SK-N-MC (cell line): ENCODE data around the gene PIK3R1.

ENCODE experiments used
- EZH2 ChIP-seq: fragments of 200-600 bp; sonication (generic); IDR thresholded peaks from one replicate; pipeline ENCODE4 v1.6.1; 2017; ENCODE audit warnings: antibody characterized with exemption
- POLR2AphosphoS5 ChIP-seq: IDR thresholded peaks from 2 replicates; pipeline ENCODE4 v1.6.1; 2012; ENCODE audit warnings: mild to moderate bottlenecking, low read depth, low read length, borderline replicate concordance

DNA sequence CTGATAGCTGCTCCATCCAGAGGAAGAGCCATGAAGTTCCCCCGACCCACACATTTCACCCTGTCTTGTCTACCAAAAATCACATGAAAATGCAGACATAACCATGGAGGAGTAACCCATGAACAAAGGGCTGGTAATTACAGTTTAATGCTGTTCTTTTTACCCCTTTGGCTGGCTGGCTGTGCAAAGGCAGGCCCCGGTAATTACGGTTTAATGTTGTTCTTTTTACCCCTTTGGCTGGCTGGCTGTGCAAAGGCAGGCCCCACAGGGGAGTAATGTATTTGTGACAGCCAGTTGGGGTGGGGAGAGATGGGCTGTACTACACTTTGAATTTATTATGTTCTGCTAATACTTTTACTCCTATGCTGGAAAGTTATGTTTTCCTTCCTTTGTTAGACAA is 41.7 kb downstream of the PIK3R1 start:
- TF ChIP-seq POLR2AphosphoS5: no peak
- TF ChIP-seq EZH2: no peak
